GM19025 (cell line): ENCODE data around the gene XAB2.
"Not testable (repeated sequence)": the region's sequence is repeated elsewhere in the genome, so short reads cannot be mapped to it uniquely, and the experiment has no call there.

Experiments used
- ATAC-seq: cut with Tn5 transposase; IDR thresholded peaks from one replicate; pipeline ENCODE4 v1.9.1; 2021; ENCODE audit warnings: mild to moderate bottlenecking, low read depth, moderate library complexity; ENCODE audit not compliant: unreplicated experiment

XAB2 gene

DNA sequence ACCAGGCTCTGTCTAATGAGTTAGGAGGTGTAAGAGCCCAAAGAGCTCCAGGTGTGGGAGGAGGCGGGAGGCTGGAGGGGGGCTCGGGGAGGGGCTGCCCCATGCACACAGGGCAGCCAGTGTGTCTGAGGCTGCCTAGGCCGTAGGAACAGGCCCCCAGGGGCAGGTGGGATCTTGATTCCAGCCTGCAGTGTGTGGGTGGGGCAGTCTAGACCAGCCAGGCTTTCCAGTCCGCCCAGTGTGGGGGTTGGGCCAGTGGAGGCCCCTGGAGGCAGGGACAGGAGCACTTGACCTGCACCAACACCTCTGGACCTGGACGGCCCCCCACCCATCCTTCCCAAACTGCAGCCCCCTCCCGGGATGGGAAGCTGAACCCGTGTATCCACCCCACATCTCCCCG lies 39.1 kb downstream of the XAB2 start:
- no peak for ATAC-seq

GRCh38 chr19:7589822-7590221 lies 39.5 kb downstream of the XAB2 start:
- no peak for ATAC-seq

DNA sequence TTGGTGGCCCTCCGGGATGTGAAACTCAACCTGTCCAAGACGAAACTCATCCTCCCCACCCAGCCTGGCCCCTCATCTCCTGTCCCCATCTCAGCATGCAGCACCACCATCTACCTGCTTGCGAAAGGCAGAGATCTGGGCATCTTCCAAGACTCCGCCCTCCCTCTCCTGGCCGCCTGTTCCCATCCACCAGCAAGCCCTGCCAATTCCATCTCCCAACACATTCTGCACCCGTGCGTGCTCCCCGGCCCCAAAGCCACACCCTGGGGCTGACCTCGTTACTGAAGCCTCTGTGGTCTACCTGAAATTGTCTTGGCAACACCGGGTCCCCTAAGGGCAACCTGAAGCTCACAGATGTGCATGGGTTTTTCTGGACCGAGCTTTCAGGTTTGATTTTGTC lies 46.9 kb downstream of the XAB2 start:
- no peak for ATAC-seq

DNA sequence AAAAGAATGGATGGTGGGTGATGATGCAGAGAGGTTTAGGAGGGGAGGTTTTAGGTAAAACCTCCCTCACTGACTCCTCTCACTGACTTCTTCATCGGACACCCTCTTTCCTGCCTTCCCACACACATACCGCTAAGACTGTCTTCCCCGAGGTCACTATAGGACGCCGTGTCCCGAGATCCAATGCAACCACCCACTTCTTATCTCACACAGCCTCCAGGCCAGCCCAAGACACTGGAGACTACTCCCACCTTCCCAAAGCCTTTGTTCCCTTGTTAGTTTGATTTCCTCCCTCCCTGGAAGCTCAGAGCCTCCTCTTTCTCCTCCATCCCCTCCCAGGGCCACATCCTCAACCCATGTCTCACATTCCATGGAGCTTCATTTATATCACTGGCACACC lies 50.2 kb downstream of the XAB2 start:
- no peak for ATAC-seq

DNA sequence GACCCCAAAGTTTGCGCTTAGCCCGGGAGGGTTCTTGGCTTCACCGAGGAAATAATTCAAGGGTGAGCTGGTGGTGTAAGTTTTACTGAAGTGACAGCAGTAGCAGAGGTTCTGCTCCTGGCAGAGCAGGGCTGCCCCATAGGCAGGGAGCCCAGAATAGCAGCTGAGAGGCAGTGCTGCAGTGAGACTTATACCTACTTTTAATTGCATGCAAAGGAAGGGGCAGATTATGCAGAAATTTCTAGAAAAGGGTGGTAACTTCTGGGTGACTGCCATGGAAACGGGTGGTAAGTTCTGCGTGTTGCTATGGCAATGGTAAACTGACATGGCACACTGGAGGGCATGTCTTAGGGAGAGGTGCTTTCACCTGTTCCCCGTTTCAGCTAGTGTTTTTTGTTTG lies 51.2 kb downstream of the XAB2 start:
- no peak for ATAC-seq

- ATAC-seq, result not testable (repeated sequence)
Measured at GRCh38 chr19:7577422-7577821, 51.9 kb downstream of the XAB2 start.

GRCh38 chr19:7575434-7576040 lies 53.8 kb downstream of the XAB2 start:
- no peak for ATAC-seq

DNA sequence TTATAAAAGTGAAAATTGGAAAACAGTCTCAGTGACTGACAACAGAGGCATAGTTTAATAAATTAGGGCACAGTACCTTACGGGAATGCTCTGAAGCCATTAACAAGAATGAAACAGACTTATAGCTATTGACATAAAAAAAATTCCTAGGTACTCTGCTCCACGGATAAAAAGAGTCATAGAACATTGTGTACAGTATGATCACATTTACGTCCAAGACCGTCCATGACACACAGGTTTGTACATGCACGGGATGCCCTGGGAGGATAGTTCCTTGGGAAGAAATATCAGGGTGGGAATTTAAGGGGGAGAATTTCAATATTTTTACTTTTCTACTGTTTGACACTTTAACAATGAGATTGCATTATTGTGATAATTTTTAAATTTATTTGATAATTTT lies 58.6 kb downstream of the XAB2 start:
- ATAC-seq, result no peak
